Measurements from ENCODE around the gene LRCOL1. TPM values are rescaled to one million over a fixed set of nuclear protein-coding genes. Genes with fewer than 3 reads are reported as not detected.
A peak's percentile ranks its signal among the peaks of the same experiment; 100 is the strongest.

Gene LRCOL1
- total and polyA plus RNA-seq, 7 donors = 0.13 to 0.32 TPM; not detected in 5

DNA sequence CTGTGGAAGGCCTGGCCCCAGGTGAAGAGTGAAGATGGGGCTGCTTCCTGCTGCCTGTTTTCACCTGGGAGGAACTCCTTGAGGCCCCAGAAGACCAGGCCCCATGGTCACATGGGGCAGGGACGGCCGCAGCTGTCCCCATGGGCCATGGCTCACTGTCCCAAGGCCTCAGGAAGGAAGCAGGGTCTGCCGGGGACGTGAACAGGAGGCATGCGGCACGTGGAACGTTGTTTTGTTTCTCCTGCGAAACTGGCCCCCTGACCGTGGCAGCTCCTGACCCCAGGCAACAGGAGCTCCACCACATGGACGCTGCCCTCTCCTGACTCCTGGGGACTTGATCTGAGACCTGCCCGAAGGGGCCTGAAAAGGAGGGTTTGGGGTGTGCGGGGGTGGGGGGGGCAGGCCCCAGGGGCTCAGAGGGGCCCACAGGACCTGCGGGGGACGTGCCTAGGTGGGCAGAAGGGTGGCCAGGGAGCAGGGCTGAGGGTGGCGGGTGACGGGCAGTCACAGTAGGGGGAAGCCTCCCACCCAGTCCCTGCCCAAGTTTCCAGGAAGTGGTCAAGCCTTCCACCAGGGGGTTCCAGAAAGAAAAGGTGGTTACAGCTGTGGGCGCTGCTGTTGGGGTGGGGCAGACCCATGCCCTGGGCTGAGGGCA lies 41.4 kb downstream of the LRCOL1 start:
- Histone ChIP-seq H3K27me3 (ENCODE audit: insufficient read depth in 3 of 3, low read length in 2 of 3) (no peaks in the 10 kb centered on the region), H3K9me3 (no peaks in the 10 kb centered on the region), H3K27ac (no peak overlapping the region), H3K36me3 (ENCODE audit: insufficient read depth in 1 of 2, low read depth in 1 of 2) (peaks cover under 1 to 16% of the 10 kb centered on the region in 2 donors), H3K4me1 (no peaks in the 10 kb centered on the region), H3K4me3 (no peak overlapping the region)
- intact Hi-C loops (cut with DNase I) = no loop called here
- TF ChIP-seq CTCF (IDR thresholded peaks at IDR 0.05) = no peak
- DNase-seq = no peak
- ATAC-seq = no peak
- 83 to 92% (median 87%) methylated on average over 17 of the region's 17 CpGs for WGBS, 3 donors

GRCh38 chr12:132568301-132568700 lies 42.1 kb downstream of the LRCOL1 start:
- peaks cover 0 to 13% of the 10 kb centered on the region in 2 donors for H3K36me3 ChIP-seq (ENCODE audit: insufficient read depth in 1 of 2, low read depth in 1 of 2)
- no peak overlapping the region for H3K4me3 ChIP-seq
- H3K9me3 ChIP-seq = no peaks in the 10 kb centered on the region
- 91 to 95% (median 92%) methylated on average over 16 of the region's 16 CpGs for WGBS, 3 donors
- intact Hi-C loops (cut with DNase I) = no loop called here
- ATAC-seq (no peak), DNase-seq (no peak)
- H3K27ac ChIP-seq = no peak overlapping the region
- no peak for TF ChIP-seq CTCF (IDR thresholded peaks at IDR 0.05)
- no peaks in the 10 kb centered on the region for H3K27me3 ChIP-seq (ENCODE audit: insufficient read depth in 3 of 3, low read length in 2 of 3)
- no peaks in the 10 kb centered on the region for H3K4me1 ChIP-seq

DNA sequence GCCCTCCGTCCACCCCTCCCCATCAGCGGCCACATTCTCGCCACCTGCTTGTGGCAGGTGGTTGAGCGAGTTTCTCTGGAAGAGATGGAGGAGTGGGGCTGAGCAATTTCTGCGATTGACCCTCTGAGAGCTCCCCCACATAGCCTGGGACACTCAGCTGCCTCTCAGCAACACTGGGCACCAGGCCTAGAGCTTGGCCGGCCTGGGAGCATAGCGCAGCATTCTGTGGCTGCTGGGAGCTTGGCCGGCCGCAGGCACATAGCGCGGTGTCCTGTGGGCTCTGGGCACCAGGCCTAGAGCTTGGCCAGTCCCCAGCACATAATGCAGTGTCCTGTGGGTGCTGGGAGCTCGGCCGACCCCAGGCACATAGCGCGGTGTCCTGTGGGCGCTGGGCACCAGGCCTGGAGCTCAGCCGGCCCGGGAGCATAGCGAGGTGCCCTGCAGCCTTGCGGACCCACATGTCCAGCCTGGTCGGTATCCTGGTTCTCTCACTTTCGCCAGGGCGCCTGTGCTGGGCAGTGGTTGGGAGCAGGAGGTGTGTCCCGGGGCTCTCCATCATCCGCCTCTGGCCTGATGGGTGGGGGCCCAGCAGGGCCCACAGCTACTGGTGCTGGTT lies 43.8 kb downstream of the LRCOL1 start:
- H3K4me1 ChIP-seq = no peaks in the 10 kb centered on the region
- peak; percentile 47 to 61 (median 54) for ATAC-seq
- WGBS, 3 donors = 69 to 79% (median 78%) methylated on average over 24 to 25 of the region's 25 CpGs

DNA sequence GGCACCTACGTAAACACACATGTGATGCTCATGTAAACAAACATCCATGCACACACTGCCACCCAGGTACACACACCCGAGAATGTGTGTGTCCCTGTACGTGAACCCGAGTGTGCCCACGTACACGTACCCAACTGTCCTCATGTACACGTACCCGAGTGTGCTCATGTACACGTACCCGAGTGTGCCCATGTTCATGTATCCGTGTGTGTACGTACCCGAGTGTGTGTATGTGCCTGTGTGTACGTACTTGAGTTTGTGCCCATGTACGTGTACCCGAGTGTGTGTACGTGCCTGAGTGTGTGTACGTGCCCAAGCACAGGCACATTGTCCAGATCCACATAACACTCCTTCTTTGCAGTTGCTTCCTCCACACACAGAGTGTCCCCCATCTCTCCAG lies 45.0 kb downstream of the LRCOL1 start:
- peaks cover 5% of the 10 kb centered on the region for H3K4me1 ChIP-seq
- no peak for TF ChIP-seq CTCF (IDR thresholded peaks at IDR 0.05)
- H3K9me3 ChIP-seq = no peaks in the 10 kb centered on the region
- 93 to 95% (median 94%) methylated on average over 18 of the region's 18 CpGs for WGBS, 3 donors
- no peak for DNase-seq
- no peak for ATAC-seq
- no peak overlapping the region for H3K27ac ChIP-seq
- no peaks in the 10 kb centered on the region for H3K27me3 ChIP-seq (ENCODE audit: insufficient read depth in 3 of 3, low read length in 2 of 3)
- intact Hi-C loops (cut with DNase I) = no loop called here
- H3K36me3 ChIP-seq (ENCODE audit: insufficient read depth in 1 of 2, low read depth in 1 of 2) = no peaks in the 10 kb centered on the region
- no peak overlapping the region for H3K4me3 ChIP-seq

More for the DNA sequence above, 43.8 kb downstream of the LRCOL1 start:
- Histone ChIP-seq H3K9me3 (no peaks in the 10 kb centered on the region), H3K27me3 (ENCODE audit: insufficient read depth in 3 of 3, low read length in 2 of 3) (no peaks in the 10 kb centered on the region), H3K4me3 (no peak overlapping the region), H3K27ac (no peak overlapping the region), H3K36me3 (ENCODE audit: insufficient read depth in 1 of 2, low read depth in 1 of 2) (peaks cover 0 to 9% of the 10 kb centered on the region in 2 donors)
- TF ChIP-seq CTCF (IDR thresholded peaks at IDR 0.05) = no peak
- DNase-seq = no peak
- intact Hi-C loops (cut with DNase I) = no loop called here
